Breast epithelium (tissue), 4 donors: ENCODE data around the gene CYP46A1. TPM values are rescaled to one million over a fixed set of nuclear protein-coding genes. Genes with fewer than 3 reads are reported as not detected.

Source experiments
- DNase-seq, 2 donors: peaks; one replicate each; pipeline ENCODE4 v3.0.0-alpha.2; 2019; ENCODE audit warnings: low spot score in 2 of 2
- H3K27ac ChIP-seq, 2 donors: fragments of 200-600 bp; sonication (generic) in 1 of 2; one replicate each; pipeline ENCODE4 v1.5.1; 2016 to 2019; ENCODE audit warnings: mild to moderate bottlenecking in 1 of 2
- H3K27me3 ChIP-seq, 2 donors: fragments of 200-600 bp; sonication (generic) in 1 of 2; one replicate each; pipeline versions ENCODE4 v1.5.1 to v1.6.0; 2017 to 2019; ENCODE audit warnings: control low read depth in 1 of 2, mild to moderate bottlenecking in 1 of 2
- H3K36me3 ChIP-seq: fragments of 200-600 bp; one replicate; pipeline ENCODE4 v1.5.1; 2019
- H3K4me1 ChIP-seq, 2 donors: fragments of 200-600 bp; sonication (generic); one replicate each; pipeline ENCODE4 v1.5.1; 2016 to 2019; ENCODE audit warnings: control low read depth in 1 of 2
- H3K4me3 ChIP-seq, 3 donors: fragments of 200-600 bp; sonication (generic); 1 replicate in 2 of 3; 2 replicates in 1 of 3; pipeline ENCODE4 v1.5.1; 2016 to 2019; ENCODE audit warnings: mild to moderate bottlenecking in 3 of 3, moderate library complexity in 2 of 3
- H3K9me3 ChIP-seq, 2 donors: fragments of 200-600 bp; sonication (generic) in 1 of 2; one replicate each; pipeline ENCODE4 v1.5.1; 2016 to 2019; ENCODE audit warnings: control low read depth in 1 of 2
- POLR2A ChIP-seq: fragments of 450-650 bp; IDR thresholded peaks from one replicate; pipeline ENCODE4 v1.6.1; 2016; ENCODE audit warnings: antibody characterized with exemption, mild to moderate bottlenecking, moderate library complexity
- POLR2AphosphoS5 ChIP-seq, 3 donors: sonication (generic); formaldehyde crosslinking; IDR thresholded peaks; one replicate each; pipeline ENCODE4 v1.6.1; 2017; ENCODE audit warnings: antibody characterized with exemption in 3 of 3
- intact Hi-C: fragments of 100-400 bp; cut with DNase I; formaldehyde crosslinking; loops from one replicate; pipeline ENCODE4 v1.15.1; 2023; ENCODE audit warnings: low total_unique reads
- total RNA-seq, 3 donors: library from RNA; depleted of rRNA; stranded (reverse); fragments of >200 nt; gene quantifications; one replicate each; pipeline ENCODE4 v1.1.0, GENCODE V29; 2016
- TF ChIP-seq, protein P1 (sequence below), 3 donors: fragments of 450-650 bp; IDR thresholded peaks; one replicate each; pipeline ENCODE4 v1.5.1; 2016 to 2017; ENCODE audit warnings: antibody characterized with exemption in 3 of 3, mild to moderate bottlenecking in 3 of 3, moderate library complexity in 3 of 3

CYP46A1 gene
- total RNA-seq, 3 donors from 2014 or later: 1.6 to 5.2 (median 2.6) TPM

- TF ChIP-seq POLR2AphosphoS5 (IDR thresholded peaks at IDR 0.05): no peak
- no peak for TF ChIP-seq POLR2A
- TF ChIP-seq, protein P1, sequence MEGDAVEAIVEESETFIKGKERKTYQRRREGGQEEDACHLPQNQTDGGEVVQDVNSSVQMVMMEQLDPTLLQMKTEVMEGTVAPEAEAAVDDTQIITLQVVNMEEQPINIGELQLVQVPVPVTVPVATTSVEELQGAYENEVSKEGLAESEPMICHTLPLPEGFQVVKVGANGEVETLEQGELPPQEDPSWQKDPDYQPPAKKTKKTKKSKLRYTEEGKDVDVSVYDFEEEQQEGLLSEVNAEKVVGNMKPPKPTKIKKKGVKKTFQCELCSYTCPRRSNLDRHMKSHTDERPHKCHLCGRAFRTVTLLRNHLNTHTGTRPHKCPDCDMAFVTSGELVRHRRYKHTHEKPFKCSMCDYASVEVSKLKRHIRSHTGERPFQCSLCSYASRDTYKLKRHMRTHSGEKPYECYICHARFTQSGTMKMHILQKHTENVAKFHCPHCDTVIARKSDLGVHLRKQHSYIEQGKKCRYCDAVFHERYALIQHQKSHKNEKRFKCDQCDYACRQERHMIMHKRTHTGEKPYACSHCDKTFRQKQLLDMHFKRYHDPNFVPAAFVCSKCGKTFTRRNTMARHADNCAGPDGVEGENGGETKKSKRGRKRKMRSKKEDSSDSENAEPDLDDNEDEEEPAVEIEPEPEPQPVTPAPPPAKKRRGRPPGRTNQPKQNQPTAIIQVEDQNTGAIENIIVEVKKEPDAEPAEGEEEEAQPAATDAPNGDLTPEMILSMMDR (IDR thresholded peaks at IDR 0.05): no peak
- intact Hi-C loops: no loop called here
- Histone ChIP-seq H3K27me3 (no peaks in the 10 kb centered on the region), H3K4me1 (no peaks in the 10 kb centered on the region), H3K4me3 (no peak overlapping the region), H3K27ac (no peak overlapping the region), H3K36me3 (no peaks in the 10 kb centered on the region), H3K9me3 (no peaks in the 10 kb centered on the region)
- DNase-seq: peak in 1 of 2 donors; percentile 6
Measured at GRCh38 chr14:99716091-99716849, 32.2 kb downstream of the CYP46A1 start.

DNA sequence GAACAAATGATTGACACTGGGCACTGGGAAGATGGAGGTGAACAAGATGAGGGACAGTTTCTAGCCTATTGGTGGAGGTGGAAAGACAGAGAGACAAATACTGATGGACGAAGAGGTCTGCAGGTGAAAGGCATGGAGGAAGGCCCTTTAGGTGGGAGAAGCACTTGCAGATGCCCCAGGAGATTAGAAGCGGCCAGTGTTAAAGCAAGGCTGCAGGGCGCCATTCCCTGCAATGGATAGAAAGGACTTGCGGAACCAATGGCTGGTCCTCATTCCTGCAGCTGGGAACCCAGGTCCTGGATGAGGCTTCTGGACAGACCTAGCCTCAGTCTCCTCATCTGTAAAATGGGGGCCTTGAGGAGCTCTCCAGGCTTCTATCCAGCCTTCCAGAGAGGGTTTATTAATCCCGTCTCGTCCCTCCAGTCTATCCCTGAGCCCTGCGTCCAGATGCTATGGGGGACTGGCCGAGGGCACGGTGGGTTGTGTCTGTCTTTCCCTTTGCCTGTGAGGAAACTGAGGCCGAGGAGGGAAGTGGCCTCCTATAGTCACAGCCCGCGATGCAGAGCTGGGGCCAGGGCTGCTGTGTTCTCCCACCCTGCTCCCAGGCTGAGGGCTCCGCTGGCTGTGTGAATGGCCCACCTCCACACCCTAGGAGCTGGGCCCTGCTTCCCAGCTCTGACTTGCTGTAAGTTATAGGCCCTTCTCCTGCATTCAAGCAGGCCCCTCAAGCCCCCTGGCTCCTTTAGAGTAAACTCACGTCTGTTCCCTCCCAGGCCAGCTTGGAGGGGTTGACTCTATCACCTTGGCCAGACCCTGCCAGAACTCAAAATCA is 33.0 kb downstream of the CYP46A1 start:
- H3K27me3 ChIP-seq: no peaks in the 10 kb centered on the region
- no peak overlapping the region for H3K27ac ChIP-seq
- TF ChIP-seq POLR2AphosphoS5 (IDR thresholded peaks at IDR 0.05) (no peak), POLR2A (no peak)
- TF ChIP-seq, protein P1 (IDR thresholded peaks at IDR 0.05): no peak
- H3K4me3 ChIP-seq: no peak overlapping the region
- DNase-seq: peak in 1 of 2 donors; percentile 7
- intact Hi-C loops: no loop called here
- no peaks in the 10 kb centered on the region for H3K36me3 ChIP-seq
- H3K9me3 ChIP-seq: no peaks in the 10 kb centered on the region
- H3K4me1 ChIP-seq: no peaks in the 10 kb centered on the region

DNA sequence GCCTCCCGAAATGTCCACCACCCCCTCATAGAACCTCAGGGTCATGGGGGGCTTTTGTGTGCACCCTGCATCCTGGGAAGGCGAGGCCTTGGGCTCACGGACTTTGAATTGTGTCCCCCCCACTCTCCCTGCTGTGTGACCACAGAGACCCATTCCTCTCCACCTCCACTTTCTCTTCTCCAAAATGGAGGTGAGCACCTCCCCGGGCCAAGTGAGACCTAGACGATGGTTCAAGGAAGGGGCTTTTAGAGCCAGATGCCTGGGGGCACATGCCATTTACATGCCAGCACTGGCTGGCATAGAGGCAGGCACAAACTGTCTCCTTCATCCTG is 33.5 kb downstream of the CYP46A1 start:
- TF ChIP-seq POLR2AphosphoS5 (IDR thresholded peaks at IDR 0.05) (no peak), POLR2A (no peak)
- TF ChIP-seq, protein P1 (IDR thresholded peaks at IDR 0.05): no peak
- Histone ChIP-seq H3K36me3 (no peaks in the 10 kb centered on the region), H3K9me3 (no peaks in the 10 kb centered on the region), H3K27ac (no peak overlapping the region), H3K27me3 (no peaks in the 10 kb centered on the region), H3K4me3 (no peak overlapping the region), H3K4me1 (no peaks in the 10 kb centered on the region)
- peak in 1 of 2 donors; percentile 10 for DNase-seq
- intact Hi-C loops: no loop called here

DNA sequence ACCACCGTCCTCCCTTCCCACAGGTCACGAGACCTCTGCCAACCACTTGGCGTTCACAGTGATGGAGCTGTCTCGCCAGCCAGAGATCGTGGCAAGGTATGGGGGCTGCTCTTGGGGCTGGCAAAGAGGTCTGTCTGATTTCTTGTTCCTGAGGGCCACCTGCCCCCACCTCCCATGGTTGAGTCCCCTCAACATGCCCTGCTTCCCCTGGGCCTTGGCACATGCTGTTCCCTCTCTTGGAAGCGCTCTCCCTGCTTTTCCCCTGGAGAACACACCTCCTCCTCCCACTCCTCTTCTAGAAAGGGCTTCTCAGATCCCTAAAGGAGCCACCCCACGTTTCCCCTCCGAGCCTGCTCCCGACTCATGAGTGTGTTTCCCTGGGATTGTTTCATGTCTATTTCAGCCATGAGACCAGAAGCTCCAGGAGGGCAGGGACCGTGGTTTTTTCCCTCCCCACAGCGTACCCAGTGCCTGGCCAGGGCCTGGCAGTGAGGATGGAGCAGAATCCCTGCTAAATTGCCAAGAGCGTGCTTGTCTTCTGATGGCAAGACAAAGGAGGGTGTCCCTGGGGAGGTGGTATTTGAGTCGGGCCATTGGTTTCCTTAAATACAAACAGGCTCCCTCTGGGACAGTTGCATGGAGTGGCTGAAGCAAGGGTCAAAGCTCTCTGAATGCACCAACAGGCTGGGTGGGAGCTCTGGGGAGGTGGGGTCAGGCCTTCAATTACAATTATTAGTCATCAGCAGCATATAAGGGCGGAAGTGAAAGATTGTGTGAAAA is 34.1 kb downstream of the CYP46A1 start:
- no peaks in the 10 kb centered on the region for H3K27me3 ChIP-seq
- DNase-seq: peak in 1 of 2 donors; percentile 3
- H3K36me3 ChIP-seq: no peaks in the 10 kb centered on the region
- no peak overlapping the region for H3K27ac ChIP-seq
- no peak overlapping the region for H3K4me3 ChIP-seq
- H3K4me1 ChIP-seq: no peaks in the 10 kb centered on the region
- no peak for TF ChIP-seq POLR2AphosphoS5 (IDR thresholded peaks at IDR 0.05)
- no peak for TF ChIP-seq POLR2A
- TF ChIP-seq, protein P1 (IDR thresholded peaks at IDR 0.05): no peak
- intact Hi-C loops: no loop called here
- no peaks in the 10 kb centered on the region for H3K9me3 ChIP-seq
